Epithelial cell of proximal tubule (primary cell): ENCODE results near the gene ARL5C. TPM values are rescaled to one million over a fixed set of nuclear protein-coding genes. Genes with fewer than 3 reads are reported as not detected.

Source experiments
- DNase-seq: peaks from one replicate; pipeline ENCODE4 v3.0.0-alpha.2; 2011; ENCODE audit warnings: low read depth
- H3K4me3 ChIP-seq: 2 replicates; pipeline ENCODE4 v1.5.1; 2011; ENCODE audit warnings: low read depth, mild to moderate bottlenecking, low read length
- total RNA-seq: library from RNA; depleted of rRNA; stranded (reverse); fragments of >200 nt; gene quantifications from 2 replicates; pipeline ENCODE4 v1.2.3, GENCODE V29; 2015
- TF ChIP-seq, protein P1 (sequence below): conservative IDR thresholded peaks from 2 replicates; pipeline ENCODE4 v1.5.1; 2012; ENCODE audit warnings: low read depth, mild to moderate bottlenecking, low read length

ARL5C gene
- total RNA-seq, 1 donor from 2014 or later: not detected

DNA sequence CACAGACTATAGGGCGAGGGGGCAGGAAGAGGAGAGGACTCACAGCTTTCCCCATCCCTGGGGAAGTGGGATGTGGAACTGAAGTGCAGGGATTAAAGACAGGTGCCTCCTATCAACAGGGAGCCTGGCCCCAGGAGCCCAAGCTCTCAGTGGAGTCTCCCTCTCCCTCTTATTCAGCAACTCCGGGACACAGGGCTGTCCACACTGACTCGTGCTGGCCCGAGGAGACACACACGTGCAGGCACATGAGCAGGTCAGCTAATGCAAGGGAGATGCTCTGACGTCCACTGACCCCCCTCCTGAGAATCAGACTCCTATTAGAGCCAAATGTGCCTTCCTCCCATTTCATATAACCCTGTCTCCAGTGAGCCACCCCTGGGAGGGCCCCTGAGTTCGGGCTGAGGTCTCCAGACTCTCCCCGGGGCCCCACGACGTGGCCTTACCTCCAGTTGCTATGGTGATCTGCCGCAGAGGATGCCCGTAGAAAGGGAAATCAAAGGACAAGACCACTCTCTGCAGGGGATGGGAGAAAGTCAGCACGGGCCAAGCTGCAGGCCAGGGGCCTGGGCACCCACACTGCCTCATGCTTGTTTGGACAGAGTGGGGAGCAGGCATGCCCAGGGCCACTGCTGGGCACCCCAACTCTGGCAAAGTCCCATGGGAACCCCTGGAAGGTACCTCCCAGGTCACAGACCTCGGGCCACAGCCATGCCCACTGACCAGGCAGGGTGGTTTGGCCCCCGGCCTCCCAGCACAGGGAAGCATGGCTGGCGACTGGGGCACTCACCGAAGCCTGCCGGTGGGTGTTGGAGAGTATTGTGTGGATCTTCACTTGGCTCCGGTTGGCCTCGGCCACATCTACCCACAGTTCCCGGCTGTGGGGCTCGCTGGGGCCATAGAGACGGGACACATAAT, 57.2 kb downstream of the ARL5C start:
- TF ChIP-seq, protein P1, sequence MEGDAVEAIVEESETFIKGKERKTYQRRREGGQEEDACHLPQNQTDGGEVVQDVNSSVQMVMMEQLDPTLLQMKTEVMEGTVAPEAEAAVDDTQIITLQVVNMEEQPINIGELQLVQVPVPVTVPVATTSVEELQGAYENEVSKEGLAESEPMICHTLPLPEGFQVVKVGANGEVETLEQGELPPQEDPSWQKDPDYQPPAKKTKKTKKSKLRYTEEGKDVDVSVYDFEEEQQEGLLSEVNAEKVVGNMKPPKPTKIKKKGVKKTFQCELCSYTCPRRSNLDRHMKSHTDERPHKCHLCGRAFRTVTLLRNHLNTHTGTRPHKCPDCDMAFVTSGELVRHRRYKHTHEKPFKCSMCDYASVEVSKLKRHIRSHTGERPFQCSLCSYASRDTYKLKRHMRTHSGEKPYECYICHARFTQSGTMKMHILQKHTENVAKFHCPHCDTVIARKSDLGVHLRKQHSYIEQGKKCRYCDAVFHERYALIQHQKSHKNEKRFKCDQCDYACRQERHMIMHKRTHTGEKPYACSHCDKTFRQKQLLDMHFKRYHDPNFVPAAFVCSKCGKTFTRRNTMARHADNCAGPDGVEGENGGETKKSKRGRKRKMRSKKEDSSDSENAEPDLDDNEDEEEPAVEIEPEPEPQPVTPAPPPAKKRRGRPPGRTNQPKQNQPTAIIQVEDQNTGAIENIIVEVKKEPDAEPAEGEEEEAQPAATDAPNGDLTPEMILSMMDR: no peak
- no peak overlapping the region for H3K4me3 ChIP-seq
- no peak for DNase-seq

DNA sequence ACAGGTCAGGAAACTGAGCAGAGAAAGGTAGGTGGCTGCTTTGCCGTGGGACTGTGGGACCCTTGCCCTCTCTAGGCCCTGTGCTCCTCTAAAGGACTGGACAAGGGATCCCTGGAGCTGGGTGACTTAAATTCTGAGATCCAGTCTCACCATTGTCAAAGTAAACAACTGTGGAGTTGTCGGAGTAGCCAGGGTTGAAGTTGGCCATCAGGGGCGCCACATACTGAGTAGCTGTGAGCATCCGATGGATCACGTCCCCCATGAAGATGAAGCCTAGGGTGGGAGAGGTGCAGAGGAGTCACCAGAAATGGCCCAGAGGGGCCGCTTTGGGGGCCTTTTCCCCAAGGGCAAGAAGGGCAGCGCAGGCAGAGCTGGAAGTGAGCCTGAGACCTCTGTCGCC, 58.0 kb downstream of the ARL5C start:
- TF ChIP-seq, protein P1: no peak
- DNase-seq: no peak
- H3K4me3 ChIP-seq: no peak overlapping the region

DNA sequence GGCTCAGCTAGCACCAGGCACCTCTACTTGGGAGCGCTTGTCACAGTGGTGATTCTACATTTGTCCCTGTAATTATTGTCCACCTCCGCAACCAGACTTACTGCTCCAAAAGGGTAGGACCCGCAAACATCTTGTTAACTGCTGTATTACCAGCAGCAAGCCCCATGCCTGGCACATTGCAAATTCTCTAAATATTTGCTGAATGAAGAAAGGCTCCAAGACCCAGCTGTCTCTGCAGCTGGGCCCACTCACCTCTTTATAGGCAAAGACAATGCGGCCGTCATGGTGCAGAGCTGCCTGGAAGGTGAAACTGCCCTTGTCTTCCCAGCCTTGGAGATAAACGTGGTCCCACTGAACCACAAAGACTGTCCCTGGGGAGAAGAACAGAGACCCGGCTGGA, 58.8 kb downstream of the ARL5C start:
- DNase-seq: no peak
- TF ChIP-seq, protein P1: no peak
- no peak overlapping the region for H3K4me3 ChIP-seq

Other genes with a start within 250 kb of the ARL5C start
- not detected in 2 replicates for gene FBXO47, start 198.8 kb downstream of the ARL5C start, total RNA-seq
- gene PLXDC1, start 14.5 kb downstream of the ARL5C start, total RNA-seq: not detected in 2 replicates
- 2.4 and 5.9 TPM in 2 replicates for gene CACNB1, start 31.5 kb upstream of the ARL5C start, total RNA-seq
- gene RPL19, start 34.1 kb upstream of the ARL5C start, total RNA-seq: 2,234 and 2,474 TPM in 2 replicates
- not detected in 2 replicates for gene STAC2, start 59.8 kb upstream of the ARL5C start, total RNA-seq
- gene FBXL20, start 235.5 kb upstream of the ARL5C start, total RNA-seq: 2.7 and 9.3 TPM in 2 replicates